ENCODE results near the gene EPB41L4A.

Gene EPB41L4A

DNA sequence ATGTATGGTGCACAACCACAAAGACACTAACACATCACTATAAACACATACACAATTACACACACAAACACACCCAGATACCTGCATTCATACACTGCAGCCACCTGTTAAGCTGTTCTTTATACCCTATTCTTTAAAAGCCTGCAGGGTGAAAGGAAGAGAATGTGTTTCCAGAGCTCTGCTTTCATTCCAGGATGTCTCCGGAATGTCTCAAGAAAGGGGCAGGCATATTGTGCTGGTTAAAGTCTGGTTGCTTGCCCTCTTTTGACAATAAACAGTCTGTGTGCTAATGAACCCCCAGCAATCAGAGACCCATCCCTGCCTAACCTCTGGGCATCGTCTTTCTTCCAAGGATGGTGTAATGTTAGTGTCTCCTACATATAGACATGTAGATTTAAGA lies 181.6 kb downstream of the EPB41L4A start:
- Histone ChIP-seq H3K27me3 (no peaks in the 10 kb centered on the region), H3K4me1 (no peaks in the 10 kb centered on the region), H3K27ac (no peak overlapping the region), H3K36me3 (peaks cover 0 to 8% (median 0%) of the 10 kb centered on the region in 3 donors), H3K4me3 (no peak overlapping the region), H3K9me3 (no peaks in the 10 kb centered on the region)
- TF ChIP-seq, protein P1, sequence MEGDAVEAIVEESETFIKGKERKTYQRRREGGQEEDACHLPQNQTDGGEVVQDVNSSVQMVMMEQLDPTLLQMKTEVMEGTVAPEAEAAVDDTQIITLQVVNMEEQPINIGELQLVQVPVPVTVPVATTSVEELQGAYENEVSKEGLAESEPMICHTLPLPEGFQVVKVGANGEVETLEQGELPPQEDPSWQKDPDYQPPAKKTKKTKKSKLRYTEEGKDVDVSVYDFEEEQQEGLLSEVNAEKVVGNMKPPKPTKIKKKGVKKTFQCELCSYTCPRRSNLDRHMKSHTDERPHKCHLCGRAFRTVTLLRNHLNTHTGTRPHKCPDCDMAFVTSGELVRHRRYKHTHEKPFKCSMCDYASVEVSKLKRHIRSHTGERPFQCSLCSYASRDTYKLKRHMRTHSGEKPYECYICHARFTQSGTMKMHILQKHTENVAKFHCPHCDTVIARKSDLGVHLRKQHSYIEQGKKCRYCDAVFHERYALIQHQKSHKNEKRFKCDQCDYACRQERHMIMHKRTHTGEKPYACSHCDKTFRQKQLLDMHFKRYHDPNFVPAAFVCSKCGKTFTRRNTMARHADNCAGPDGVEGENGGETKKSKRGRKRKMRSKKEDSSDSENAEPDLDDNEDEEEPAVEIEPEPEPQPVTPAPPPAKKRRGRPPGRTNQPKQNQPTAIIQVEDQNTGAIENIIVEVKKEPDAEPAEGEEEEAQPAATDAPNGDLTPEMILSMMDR (IDR thresholded peaks at IDR 0.05) = no peak
- intact Hi-C loops (cut with DNase I; ENCODE audit: low total_unique reads) = no loop called here
- no peak for DNase-seq

DNA sequence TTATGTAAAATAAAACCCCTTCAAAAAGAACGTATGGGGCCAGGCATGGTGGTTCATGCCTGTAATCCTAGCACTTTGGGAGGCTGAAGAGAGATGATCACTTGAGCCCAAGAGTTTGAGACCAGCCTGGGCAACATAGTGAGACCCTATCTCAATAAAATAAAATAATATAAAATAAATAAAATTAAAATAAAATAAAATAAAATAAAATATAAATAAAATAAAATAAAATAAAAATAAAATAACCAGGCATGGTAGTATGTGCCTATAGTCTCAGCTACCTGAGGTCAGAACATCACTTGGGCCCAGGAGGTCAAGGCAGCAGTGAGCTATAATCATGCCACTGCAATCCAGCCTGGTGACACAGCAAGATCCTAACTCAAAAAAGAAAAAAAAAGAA lies 185.1 kb downstream of the EPB41L4A start:
- intact Hi-C loops (cut with DNase I; ENCODE audit: low total_unique reads) = no loop called here
- H3K27me3 ChIP-seq = no peaks in the 10 kb centered on the region
- no peak for DNase-seq
- H3K36me3 ChIP-seq = no peaks in the 10 kb centered on the region
- no peak overlapping the region for H3K27ac ChIP-seq
- peaks cover 0 to 7% (median 2%) of the 10 kb centered on the region in 4 donors for H3K4me1 ChIP-seq
- H3K4me3 ChIP-seq = no peak overlapping the region
- no peaks in the 10 kb centered on the region for H3K9me3 ChIP-seq
- TF ChIP-seq, protein P1 (IDR thresholded peaks at IDR 0.05) = no peak

DNA sequence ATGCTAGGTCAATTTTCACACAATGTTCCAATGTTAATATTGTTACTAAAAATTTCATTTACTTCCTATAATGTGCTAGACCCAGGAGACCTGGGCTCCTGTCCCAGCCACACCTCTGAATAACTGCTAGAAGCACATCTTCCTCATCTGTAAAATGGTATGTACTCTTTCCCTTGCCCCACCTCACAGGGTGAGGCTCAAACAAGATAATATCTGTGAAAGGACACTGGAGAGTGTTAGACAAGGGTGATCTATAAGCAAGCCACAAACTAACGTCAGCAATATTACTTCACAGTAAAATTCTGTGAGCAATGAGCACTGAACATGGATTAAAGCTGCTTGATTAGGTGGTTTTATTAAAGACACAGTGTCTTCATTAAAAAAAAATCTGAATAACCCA lies 186.4 kb downstream of the EPB41L4A start:
- no peaks in the 10 kb centered on the region for H3K9me3 ChIP-seq
- H3K27ac ChIP-seq = no peak overlapping the region
- H3K4me1 ChIP-seq = peaks cover 0 to 20% (median 12%) of the 10 kb centered on the region in 4 donors
- no peaks in the 10 kb centered on the region for H3K27me3 ChIP-seq
- H3K4me3 ChIP-seq = no peak overlapping the region
- no peaks in the 10 kb centered on the region for H3K36me3 ChIP-seq
- TF ChIP-seq, protein P1 (IDR thresholded peaks at IDR 0.05) = no peak
- intact Hi-C loops (cut with DNase I; ENCODE audit: low total_unique reads) = no loop called here
- no peak for DNase-seq

DNA sequence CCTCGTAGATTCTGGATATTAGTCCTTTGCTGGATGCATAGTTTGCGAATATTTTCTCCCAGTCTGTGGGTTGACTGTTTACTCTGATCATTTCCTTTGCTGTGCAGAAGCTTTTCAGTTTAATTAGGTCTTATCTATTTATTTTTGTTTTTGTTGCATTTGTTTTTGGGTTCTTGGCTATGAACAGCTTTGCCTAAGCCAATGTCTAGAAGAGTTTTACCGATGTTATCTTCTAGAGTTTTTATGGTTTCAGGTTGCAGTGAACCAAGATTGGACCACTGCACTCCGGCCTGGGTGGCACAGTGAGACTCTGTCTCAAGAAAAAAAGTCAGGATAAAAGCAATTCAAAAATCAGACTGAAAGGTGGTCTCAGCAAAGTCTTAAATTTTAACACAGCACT lies 188.5 kb downstream of the EPB41L4A start:
- intact Hi-C loops (cut with DNase I; ENCODE audit: low total_unique reads) = no loop called here
- H3K9me3 ChIP-seq = no peaks in the 10 kb centered on the region
- H3K4me3 ChIP-seq = no peak overlapping the region

DNA sequence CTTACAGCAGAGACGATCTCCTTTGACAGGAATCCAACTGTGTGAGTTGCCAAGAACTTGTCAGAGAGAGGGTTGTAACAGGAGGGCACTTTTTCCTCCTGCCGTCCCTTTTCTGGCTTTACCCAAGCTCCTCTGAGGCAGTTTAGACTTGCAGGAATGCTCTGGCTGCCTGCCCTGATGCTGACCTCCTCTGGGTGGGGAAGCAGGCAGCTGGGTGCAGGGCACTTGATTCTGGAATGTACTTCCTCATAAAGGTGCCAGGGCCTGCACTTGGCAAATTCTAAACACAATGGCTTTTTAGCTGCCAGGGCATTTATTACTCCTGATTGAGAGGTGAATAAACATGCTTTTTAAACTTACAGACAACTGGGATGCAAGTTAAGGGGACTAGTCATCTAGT lies 190.4 kb downstream of the EPB41L4A start:
- intact Hi-C loops (cut with DNase I; ENCODE audit: low total_unique reads) = no loop called here
- Histone ChIP-seq H3K4me3 (no peak overlapping the region), H3K4me1 (peaks cover 0 to 20% (median 12%) of the 10 kb centered on the region in 4 donors), H3K27ac (peak overlapping the region in 1 of 2 donors; percentile 48), H3K9me3 (no peaks in the 10 kb centered on the region), H3K27me3 (no peaks in the 10 kb centered on the region), H3K36me3 (no peaks in the 10 kb centered on the region)
- DNase-seq = peak; percentile 57 to 86
- TF ChIP-seq, protein P1 (IDR thresholded peaks at IDR 0.05) = no peak

More for the DNA sequence above, 188.5 kb downstream of the EPB41L4A start:
- Histone ChIP-seq H3K27ac (no peak overlapping the region), H3K4me1 (peaks cover 0 to 20% (median 12%) of the 10 kb centered on the region in 4 donors), H3K36me3 (no peaks in the 10 kb centered on the region), H3K27me3 (no peaks in the 10 kb centered on the region)
- DNase-seq = no peak
- TF ChIP-seq, protein P1 (IDR thresholded peaks at IDR 0.05) = no peak
